Measurements from ENCODE around the gene UBXN2A.

DNA sequence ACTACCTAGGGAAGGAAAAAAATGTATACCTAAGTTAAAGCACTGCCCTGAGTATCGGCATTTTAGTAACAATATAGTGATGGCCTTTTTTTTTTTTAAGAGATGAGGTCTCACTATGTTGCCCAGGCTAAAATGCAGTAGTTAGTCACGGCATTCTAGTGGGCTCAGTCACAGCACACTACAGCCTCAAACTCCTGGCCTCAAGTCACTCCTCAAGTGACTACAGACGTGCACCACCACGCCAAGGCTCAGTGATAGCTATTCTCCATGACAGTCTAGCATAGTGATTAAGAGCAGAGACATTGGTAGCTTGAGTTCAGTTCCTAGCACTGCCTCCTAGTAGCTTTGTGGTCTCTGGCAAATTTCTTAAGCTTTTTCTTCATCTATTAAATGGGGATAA is 27.6 kb downstream of the UBXN2A start:
- TF ChIP-seq, protein P1, sequence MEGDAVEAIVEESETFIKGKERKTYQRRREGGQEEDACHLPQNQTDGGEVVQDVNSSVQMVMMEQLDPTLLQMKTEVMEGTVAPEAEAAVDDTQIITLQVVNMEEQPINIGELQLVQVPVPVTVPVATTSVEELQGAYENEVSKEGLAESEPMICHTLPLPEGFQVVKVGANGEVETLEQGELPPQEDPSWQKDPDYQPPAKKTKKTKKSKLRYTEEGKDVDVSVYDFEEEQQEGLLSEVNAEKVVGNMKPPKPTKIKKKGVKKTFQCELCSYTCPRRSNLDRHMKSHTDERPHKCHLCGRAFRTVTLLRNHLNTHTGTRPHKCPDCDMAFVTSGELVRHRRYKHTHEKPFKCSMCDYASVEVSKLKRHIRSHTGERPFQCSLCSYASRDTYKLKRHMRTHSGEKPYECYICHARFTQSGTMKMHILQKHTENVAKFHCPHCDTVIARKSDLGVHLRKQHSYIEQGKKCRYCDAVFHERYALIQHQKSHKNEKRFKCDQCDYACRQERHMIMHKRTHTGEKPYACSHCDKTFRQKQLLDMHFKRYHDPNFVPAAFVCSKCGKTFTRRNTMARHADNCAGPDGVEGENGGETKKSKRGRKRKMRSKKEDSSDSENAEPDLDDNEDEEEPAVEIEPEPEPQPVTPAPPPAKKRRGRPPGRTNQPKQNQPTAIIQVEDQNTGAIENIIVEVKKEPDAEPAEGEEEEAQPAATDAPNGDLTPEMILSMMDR (IDR thresholded peaks at IDR 0.05; ENCODE audit: insufficient read depth, low read length): no peak
- TF ChIP-seq POLR2AphosphoS5 (IDR thresholded peaks at IDR 0.05; ENCODE audit: low read depth): no peak
- TF ChIP-seq, protein P2, sequence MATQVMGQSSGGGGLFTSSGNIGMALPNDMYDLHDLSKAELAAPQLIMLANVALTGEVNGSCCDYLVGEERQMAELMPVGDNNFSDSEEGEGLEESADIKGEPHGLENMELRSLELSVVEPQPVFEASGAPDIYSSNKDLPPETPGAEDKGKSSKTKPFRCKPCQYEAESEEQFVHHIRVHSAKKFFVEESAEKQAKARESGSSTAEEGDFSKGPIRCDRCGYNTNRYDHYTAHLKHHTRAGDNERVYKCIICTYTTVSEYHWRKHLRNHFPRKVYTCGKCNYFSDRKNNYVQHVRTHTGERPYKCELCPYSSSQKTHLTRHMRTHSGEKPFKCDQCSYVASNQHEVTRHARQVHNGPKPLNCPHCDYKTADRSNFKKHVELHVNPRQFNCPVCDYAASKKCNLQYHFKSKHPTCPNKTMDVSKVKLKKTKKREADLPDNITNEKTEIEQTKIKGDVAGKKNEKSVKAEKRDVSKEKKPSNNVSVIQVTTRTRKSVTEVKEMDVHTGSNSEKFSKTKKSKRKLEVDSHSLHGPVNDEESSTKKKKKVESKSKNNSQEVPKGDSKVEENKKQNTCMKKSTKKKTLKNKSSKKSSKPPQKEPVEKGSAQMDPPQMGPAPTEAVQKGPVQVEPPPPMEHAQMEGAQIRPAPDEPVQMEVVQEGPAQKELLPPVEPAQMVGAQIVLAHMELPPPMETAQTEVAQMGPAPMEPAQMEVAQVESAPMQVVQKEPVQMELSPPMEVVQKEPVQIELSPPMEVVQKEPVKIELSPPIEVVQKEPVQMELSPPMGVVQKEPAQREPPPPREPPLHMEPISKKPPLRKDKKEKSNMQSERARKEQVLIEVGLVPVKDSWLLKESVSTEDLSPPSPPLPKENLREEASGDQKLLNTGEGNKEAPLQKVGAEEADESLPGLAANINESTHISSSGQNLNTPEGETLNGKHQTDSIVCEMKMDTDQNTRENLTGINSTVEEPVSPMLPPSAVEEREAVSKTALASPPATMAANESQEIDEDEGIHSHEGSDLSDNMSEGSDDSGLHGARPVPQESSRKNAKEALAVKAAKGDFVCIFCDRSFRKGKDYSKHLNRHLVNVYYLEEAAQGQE (IDR thresholded peaks at IDR 0.05; ENCODE audit: insufficient replicate concordance, low read depth): no peak
- TF ChIP-seq SPI1 (IDR thresholded peaks at IDR 0.05; ENCODE audit: borderline replicate concordance, low read depth): no peak
